Islet precursor cell (in vitro differentiated cells): Measurements from ENCODE around the gene FAM135A.

Experiments
- DNase-seq: peaks from one replicate; pipeline ENCODE4 v3.0.0-alpha.2; 2018

The FAM135A gene

DNA sequence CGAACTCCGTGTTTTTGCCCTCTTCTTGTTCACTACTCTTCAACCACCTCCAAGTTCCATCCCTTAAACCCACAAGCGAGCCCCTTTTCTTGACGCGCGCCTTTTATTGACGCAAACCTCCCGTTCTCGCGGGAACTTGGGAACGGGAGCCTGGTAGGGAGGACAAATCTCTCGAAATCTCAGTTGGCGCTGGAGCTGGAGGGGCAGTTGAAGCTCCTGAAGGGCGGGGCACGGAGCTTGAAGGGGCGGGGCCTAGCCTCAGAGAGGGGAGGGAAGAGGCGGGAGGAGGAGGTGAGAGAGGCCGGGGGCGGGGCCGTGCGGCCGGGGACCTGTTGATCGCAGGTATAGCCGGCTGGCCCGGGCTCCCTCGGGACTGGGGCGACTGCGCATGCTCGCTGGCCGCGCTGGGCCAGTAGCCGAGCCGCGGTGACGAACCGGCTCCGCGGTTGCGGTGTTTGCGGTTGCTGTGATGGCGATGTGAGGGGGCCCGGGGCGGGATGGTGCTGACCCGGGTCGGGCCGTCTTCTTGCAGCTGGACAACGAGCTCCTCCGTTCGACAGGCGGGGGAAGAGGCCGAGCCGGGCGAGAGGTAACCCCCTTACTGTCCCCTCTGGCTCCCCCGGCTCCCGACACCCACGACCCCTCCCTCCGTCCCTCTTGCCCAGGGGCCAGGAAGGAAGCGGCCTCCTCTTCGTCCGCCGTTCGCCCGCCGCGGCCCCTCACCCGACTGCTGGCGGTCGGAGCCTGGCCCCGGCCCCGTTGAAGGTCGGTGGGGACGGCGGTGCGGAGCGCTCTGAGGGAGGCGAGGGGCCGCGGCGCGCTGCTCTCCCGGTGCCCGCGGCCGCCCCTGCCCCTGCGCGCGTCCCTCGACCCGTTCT, at the start of gene FAM135A:
TSS of gene FAM135A (plus strand) at position 395 of the 878 bp plus-strand sequence. CDS start 14,835 bp downstream, outside the sequence.
- DNase-seq, result peak; percentile 100

GRCh38 chr6:70363741-70364493, 49.4 kb upstream of the FAM135A start:
- no peak for DNase-seq

GRCh38 chr6:70369332-70369950, 43.9 kb upstream of the FAM135A start:
- DNase-seq, result peak; percentile 85

GRCh38 chr6:70370496-70370895, 42.8 kb upstream of the FAM135A start:
- no peak for DNase-seq

GRCh38 chr6:70371454-70372105, 41.7 kb upstream of the FAM135A start:
- DNase-seq, result no peak

- no peak for DNase-seq
These were observed 38.1 kb upstream of the FAM135A start for GRCh38 chr6:70375166-70375565.

DNA sequence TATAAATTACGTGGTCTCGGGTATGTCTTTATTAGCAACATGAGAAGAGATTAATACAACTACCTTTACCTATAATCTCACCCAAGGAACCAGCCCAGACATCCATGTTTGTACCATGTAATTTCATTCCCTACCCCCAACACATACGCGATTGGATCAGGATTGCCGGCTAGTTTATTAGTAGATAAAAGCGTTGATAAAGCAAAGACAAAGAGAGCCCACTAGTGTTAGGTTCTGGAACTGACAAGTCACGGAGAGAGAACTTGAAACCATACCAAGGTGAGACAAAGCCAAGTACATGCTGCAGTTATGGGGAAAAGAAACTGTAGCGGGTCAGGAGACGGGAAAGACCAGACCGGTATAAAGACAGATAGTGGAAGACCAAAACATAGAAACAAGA, 37.4 kb upstream of the FAM135A start:
- no peak for DNase-seq

DNA sequence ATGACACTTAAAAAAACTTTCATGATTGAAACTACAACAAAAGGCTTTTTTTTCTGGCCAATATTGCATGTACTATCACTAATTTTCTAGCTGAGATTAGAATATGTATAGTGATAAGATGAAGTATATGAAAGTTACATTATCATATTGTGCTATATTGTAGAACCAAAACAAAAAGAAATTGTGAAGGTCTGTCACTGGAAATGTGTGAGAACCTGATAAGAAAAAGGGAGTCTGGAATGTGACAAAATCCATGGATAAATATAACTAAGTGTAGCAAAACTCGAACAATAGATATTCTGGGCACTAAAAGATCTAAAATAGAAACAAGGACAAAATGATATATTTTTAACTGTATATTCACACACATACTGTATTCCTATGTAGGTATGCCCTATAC, 36.7 kb upstream of the FAM135A start:
- no peak for DNase-seq

GRCh38 chr6:70377372-70377771, 35.9 kb upstream of the FAM135A start:
- no peak for DNase-seq

- no peak for DNase-seq
These were observed 33.8 kb upstream of the FAM135A start for GRCh38 chr6:70379473-70380013.

DNA sequence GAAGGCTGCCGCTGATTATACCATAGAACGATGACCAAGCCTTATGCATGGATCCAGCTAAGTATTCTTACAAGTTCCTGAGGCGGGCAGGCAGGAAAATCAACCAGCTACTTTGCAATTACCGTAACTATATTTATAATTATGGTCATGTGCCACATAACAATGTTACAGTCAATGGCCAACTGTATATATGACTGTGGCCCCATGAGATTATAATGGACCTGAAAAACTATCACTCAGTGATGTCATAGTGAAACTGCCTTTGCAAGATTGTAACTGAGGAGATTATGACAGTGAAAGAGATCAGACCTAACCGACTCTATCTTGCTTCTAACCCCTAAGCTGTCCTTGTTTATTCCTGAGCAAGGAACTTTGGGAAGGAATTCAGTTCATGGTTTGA, 33.1 kb upstream of the FAM135A start:
- no peak for DNase-seq

DNA sequence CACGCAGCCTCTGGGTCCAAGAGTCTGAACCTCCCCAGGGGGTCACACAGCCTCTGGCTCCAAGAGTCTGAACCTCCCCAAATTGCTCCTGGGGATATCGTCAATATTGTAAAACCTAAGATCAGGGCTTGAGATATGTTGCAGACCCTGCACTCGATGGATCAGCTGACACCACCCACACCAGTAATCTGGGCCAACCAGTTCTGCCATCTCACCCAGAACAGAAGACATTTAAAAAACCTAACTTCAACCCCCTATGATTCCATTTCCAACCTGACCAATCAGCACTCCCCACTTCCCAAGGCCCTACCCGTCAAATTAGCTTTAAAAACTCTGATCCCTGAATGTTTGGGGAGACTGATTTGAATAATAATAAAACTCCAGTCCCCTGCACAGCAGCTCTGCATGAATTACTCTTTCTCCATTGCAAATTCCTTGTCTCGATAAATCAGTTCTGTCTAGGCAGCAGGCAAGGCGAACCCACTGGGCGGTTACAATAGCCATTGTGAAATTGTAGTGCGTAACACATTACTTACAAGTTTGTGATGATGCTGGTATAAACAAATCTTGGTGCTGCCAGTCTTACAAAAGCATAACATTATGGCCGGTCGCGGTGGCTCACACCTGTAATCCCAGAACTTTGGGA, 32.4 kb upstream of the FAM135A start:
- no peak for DNase-seq

- no peak for DNase-seq
These were observed 31.9 kb upstream of the FAM135A start for GRCh38 chr6:70381417-70381782.

GRCh38 chr6:70385901-70386300, 27.4 kb upstream of the FAM135A start:
- DNase-seq, result no peak

DNA sequence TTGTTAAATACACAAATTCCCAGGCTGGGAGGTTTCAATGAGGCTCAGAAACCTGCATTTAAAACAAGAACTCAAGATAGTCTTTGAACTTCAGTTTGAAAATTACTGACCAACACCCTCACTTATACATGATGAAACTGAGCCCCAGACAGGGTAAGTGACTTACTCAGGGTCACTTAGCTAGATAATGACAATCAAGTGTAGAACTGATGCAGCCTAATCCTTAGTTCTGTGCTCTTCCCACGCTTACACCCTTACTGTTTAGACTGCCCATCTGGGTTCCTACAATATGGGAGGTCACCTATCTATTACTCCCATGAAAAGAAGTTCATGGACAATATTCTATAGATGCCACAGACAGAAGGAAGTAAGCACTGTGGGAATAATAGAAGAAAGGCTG, 24.5 kb upstream of the FAM135A start:
- DNase-seq, result no peak

GRCh38 chr6:70389261-70389660, 24.0 kb upstream of the FAM135A start:
- no peak for DNase-seq

GRCh38 chr6:70390067-70390466, 23.2 kb upstream of the FAM135A start:
- no peak for DNase-seq

- DNase-seq, result no peak
These were observed 21.8 kb upstream of the FAM135A start for GRCh38 chr6:70391492-70391891.

DNA sequence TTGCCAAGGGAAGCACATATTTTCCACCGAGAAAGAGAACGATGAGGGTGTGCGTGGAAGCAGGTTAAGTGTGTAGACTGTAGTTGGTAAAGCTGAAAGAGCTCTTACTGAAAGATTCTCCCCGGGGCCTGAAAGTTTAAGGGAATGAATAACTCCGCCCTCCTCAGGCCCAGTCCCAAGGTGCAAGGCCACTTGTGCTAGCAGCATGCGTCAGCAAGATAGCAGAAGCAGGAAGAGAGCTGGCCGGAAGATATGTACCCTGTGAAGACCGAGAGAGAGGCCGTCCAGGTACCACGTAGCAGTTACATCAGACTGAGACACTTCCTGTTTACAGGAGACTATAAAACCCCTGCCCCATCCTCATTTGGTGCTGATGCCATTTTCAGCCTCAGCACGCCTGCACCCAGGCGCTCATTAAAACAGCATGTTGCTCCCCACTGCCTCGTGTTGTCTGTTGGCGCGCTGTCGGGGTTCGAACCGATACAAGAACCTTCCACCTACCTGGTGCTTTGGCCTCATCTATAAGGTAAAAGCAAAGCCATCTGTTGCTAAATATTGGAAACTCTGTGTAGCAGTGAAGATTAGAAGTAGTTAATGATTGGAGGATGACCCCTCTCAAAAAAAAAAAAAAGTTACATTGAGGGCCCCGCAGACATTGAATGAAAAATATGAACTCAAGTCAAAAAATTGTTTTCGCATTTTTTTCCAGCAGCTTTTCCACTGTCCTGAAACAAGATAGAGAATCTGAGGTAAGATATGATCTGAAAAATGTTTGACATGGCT, 18.6 kb upstream of the FAM135A start:
- DNase-seq, result peak; percentile 56

- DNase-seq, result no peak
These were observed 18.0 kb upstream of the FAM135A start for GRCh38 chr6:70395301-70395672.

- DNase-seq, result no peak
These were observed 17.1 kb upstream of the FAM135A start for GRCh38 chr6:70396163-70396562.
